ENCODE measurements around the gene SLC24A4.
"Not testable (repeated sequence)": the region's sequence is repeated elsewhere in the genome, so short reads cannot be mapped to it uniquely, and the experiment has no call there.

SLC24A4 gene

GRCh38 chr14:92520102-92521057 lies 197.4 kb downstream of the SLC24A4 start:
- DNase-seq (ENCODE audit: low spot score): no peak

- DNase-seq (ENCODE audit: low spot score): no peak
Observed at GRCh38 chr14:92521058-92521415, 198.1 kb downstream of the SLC24A4 start.

GRCh38 chr14:92523752-92524151 lies 200.8 kb downstream of the SLC24A4 start:
- DNase-seq (ENCODE audit: low spot score): no peak

GRCh38 chr14:92524602-92525185 lies 201.7 kb downstream of the SLC24A4 start:
- no peak for DNase-seq (ENCODE audit: low spot score)

- DNase-seq (ENCODE audit: low spot score): no peak
Observed at GRCh38 chr14:92525322-92526095, 202.5 kb downstream of the SLC24A4 start.

- DNase-seq (ENCODE audit: low spot score): no peak
Observed at GRCh38 chr14:92527721-92528120, 204.8 kb downstream of the SLC24A4 start.

GRCh38 chr14:92528486-92529100 lies 205.6 kb downstream of the SLC24A4 start:
- no peak for DNase-seq (ENCODE audit: low spot score)

GRCh38 chr14:92529903-92530302 lies 206.9 kb downstream of the SLC24A4 start:
- no peak for DNase-seq (ENCODE audit: low spot score)

- no peak for DNase-seq (ENCODE audit: low spot score)
Observed at GRCh38 chr14:92531106-92531873, 208.3 kb downstream of the SLC24A4 start.

- DNase-seq (ENCODE audit: low spot score): no peak
Observed at GRCh38 chr14:92532490-92533163, 209.7 kb downstream of the SLC24A4 start.

- no peak for DNase-seq (ENCODE audit: low spot score)
Observed at GRCh38 chr14:92534932-92535643, 212.1 kb downstream of the SLC24A4 start.

- DNase-seq (ENCODE audit: low spot score): not testable (repeated sequence)
Observed at GRCh38 chr14:92536231-92536630, 213.3 kb downstream of the SLC24A4 start.

GRCh38 chr14:92538412-92538985 lies 215.5 kb downstream of the SLC24A4 start:
- DNase-seq (ENCODE audit: low spot score): no peak

GRCh38 chr14:92539419-92539818 lies 216.5 kb downstream of the SLC24A4 start:
- DNase-seq (ENCODE audit: low spot score): no peak

- no peak for DNase-seq (ENCODE audit: low spot score)
Observed at GRCh38 chr14:92539875-92540274, 216.9 kb downstream of the SLC24A4 start.

- DNase-seq (ENCODE audit: low spot score): no peak
Observed at GRCh38 chr14:92540472-92541048, 217.6 kb downstream of the SLC24A4 start.

- no peak for DNase-seq (ENCODE audit: low spot score)
Observed at GRCh38 chr14:92542766-92543554, 220.0 kb downstream of the SLC24A4 start.

GRCh38 chr14:92544051-92544720 lies 221.2 kb downstream of the SLC24A4 start:
- DNase-seq (ENCODE audit: low spot score): no peak
